Vagina (tissue), 2 donors: ENCODE results near the gene CDC27.

Experiments used
- POLR2A ChIP-seq, 2 donors: fragments of 450-650 bp; IDR thresholded peaks; one replicate each; pipeline ENCODE4 v1.6.1; 2017; ENCODE audit warnings: antibody characterized with exemption in 2 of 2, mild to moderate bottlenecking in 2 of 2, moderate library complexity in 2 of 2
- TF ChIP-seq, protein P1 (sequence below), 3 experiments: fragments of 450-650 bp in 2 of 3; fragments of 200-600 bp in 1 of 3; sonication (generic) in 1 of 3; IDR thresholded peaks; one replicate each; pipeline ENCODE4 v1.5.1; 2017 to 2019; ENCODE audit warnings: antibody characterized with exemption in 3 of 3, mild to moderate bottlenecking in 2 of 3, moderate library complexity in 2 of 3

DNA sequence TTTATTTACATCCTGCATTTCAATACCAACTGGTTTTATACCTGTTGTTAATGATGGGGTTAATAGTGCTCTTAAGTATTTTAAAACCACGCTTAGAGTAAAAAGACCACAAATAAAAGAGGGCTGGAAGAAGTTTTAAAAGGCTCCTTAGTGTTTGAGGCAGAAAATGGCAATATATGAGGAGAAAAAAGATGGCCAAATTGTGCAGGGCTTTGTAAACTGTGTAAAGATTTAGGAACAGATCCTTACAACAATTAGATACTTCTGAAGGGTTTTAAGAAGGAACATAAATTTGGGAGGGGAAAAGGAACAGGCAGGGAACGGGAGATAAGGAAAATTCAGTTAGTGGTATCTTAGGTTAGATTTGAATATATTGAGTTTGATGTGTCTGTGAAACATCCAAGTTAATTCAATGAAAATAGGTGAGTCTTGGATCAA is 12.7 kb downstream of the CDC27 start:
- no peak for TF ChIP-seq POLR2A (IDR thresholded peaks at IDR 0.05)
- TF ChIP-seq, protein P1, sequence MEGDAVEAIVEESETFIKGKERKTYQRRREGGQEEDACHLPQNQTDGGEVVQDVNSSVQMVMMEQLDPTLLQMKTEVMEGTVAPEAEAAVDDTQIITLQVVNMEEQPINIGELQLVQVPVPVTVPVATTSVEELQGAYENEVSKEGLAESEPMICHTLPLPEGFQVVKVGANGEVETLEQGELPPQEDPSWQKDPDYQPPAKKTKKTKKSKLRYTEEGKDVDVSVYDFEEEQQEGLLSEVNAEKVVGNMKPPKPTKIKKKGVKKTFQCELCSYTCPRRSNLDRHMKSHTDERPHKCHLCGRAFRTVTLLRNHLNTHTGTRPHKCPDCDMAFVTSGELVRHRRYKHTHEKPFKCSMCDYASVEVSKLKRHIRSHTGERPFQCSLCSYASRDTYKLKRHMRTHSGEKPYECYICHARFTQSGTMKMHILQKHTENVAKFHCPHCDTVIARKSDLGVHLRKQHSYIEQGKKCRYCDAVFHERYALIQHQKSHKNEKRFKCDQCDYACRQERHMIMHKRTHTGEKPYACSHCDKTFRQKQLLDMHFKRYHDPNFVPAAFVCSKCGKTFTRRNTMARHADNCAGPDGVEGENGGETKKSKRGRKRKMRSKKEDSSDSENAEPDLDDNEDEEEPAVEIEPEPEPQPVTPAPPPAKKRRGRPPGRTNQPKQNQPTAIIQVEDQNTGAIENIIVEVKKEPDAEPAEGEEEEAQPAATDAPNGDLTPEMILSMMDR (IDR thresholded peaks at IDR 0.05), result no peak
